DND-41 (cell line): Measurements from ENCODE around the gene BUD31.

Experiments used
- ATAC-seq: fragments of 200-7000 bp; cut with Tn5 transposase; 3 replicates; pipeline ENCODE4 v1.9.1; 2021; ENCODE audit warnings: low read depth; ENCODE audit not compliant: insufficient read depth
- DNase-seq: peaks from one replicate; pipeline ENCODE4 v3.0.0-alpha.2; 2020
- H2AFZ ChIP-seq: 2 replicates; pipeline ENCODE4 v1.6.0; 2012; ENCODE audit warnings: low read depth, low read length
- H3K27ac ChIP-seq: 2 replicates; pipeline ENCODE4 v1.5.1; 2012; ENCODE audit warnings: low read length, inconsistent platforms
- H3K27me3 ChIP-seq: fragments of 200-600 bp; sonication (generic); 2 replicates; pipeline ENCODE4 v1.6.0; 2012; ENCODE audit warnings: low read length, mild to moderate bottlenecking, inconsistent platforms; ENCODE audit not compliant: insufficient read depth, poor library complexity
- H3K36me3 ChIP-seq: 2 replicates; pipeline ENCODE4 v1.5.1; 2012; ENCODE audit warnings: low read length, inconsistent platforms; ENCODE audit not compliant: insufficient read depth
- H3K4me1 ChIP-seq: 2 replicates; pipeline ENCODE4 v1.5.1; 2012; ENCODE audit warnings: mild to moderate bottlenecking, low read length; ENCODE audit not compliant: insufficient read depth
- H3K4me2 ChIP-seq: 2 replicates; pipeline ENCODE4 v1.6.0; 2012; ENCODE audit warnings: mild to moderate bottlenecking, moderate library complexity, low read length, inconsistent platforms; ENCODE audit not compliant: insufficient read depth
- H3K4me3 ChIP-seq, 2 experiments: fragments of 200-600 bp in 1 of 2; shearing (Covaris generic) in 1 of 2; 2 replicates each; pipeline ENCODE4 v1.5.1; 2012 to 2016; ENCODE audit warnings: inconsistent platforms in 2 of 2, low read length in 2 of 2, mild to moderate bottlenecking in 2 of 2, low read depth in 1 of 2, moderate library complexity in 1 of 2
- H3K79me2 ChIP-seq: 2 replicates; pipeline ENCODE4 v1.6.0; 2012; ENCODE audit warnings: low read length, inconsistent platforms; ENCODE audit not compliant: insufficient read depth
- H3K9ac ChIP-seq: 2 replicates; pipeline ENCODE4 v1.6.0; 2012; ENCODE audit warnings: low read depth, mild to moderate bottlenecking, inconsistent platforms, low read length, moderate library complexity
- H3K9me3 ChIP-seq: 2 replicates; pipeline ENCODE4 v1.5.1; 2012; ENCODE audit warnings: low read length, moderate library complexity, mild to moderate bottlenecking, inconsistent platforms; ENCODE audit not compliant: insufficient read depth, severe bottlenecking
- H4K20me1 ChIP-seq: 2 replicates; pipeline ENCODE4 v1.6.0; 2012; ENCODE audit warnings: low read length; ENCODE audit not compliant: insufficient read depth
- CTCF ChIP-seq: IDR thresholded peaks from 2 replicates; pipeline ENCODE4 v1.5.1; 2012; ENCODE audit warnings: borderline replicate concordance, low read length, moderate library complexity, mild to moderate bottlenecking; ENCODE audit not compliant: poor library complexity, severe bottlenecking; ENCODE audit errors: extremely low read depth
- EZH2 ChIP-seq: IDR thresholded peaks from 3 replicates; pipeline ENCODE4 v1.6.1; 2012; ENCODE audit warnings: borderline replicate concordance, low read depth, mild to moderate bottlenecking, moderate library complexity, low read length, inconsistent platforms; ENCODE audit not compliant: severe bottlenecking

BUD31 gene

GRCh38 chr7:99373091-99374066 is 35.4 kb upstream of the BUD31 start:
- peaks cover 24% of the 10 kb centered on the region for H3K36me3 ChIP-seq
- ATAC-seq (no peak), DNase-seq (no peak)
- peak overlapping the region; percentile 89 for H2AFZ ChIP-seq
- H3K4me2 ChIP-seq: peak overlapping the region; percentile 79
- peak overlapping the region in 1 of 2 experiments; percentile 78; a peak in 2 of 4 replicates for H3K4me3 ChIP-seq
- TF ChIP-seq CTCF (no peak), EZH2 (no peak)
- H3K4me1 ChIP-seq: peaks cover 20% of the 10 kb centered on the region
- H3K27ac ChIP-seq: 0 out of 2 replicates have a peak overlapping the region, but pooled peaks have one; percentile 48
- H3K27me3 ChIP-seq: no peaks in the 10 kb centered on the region
- peaks cover 11% of the 10 kb centered on the region; the same call in 1 of the 2 replicates for H4K20me1 ChIP-seq
- H3K9ac ChIP-seq: peak overlapping the region; percentile 65
- no peaks in the 10 kb centered on the region for H3K9me3 ChIP-seq
- peaks cover 34% of the 10 kb centered on the region for H3K79me2 ChIP-seq

DNA sequence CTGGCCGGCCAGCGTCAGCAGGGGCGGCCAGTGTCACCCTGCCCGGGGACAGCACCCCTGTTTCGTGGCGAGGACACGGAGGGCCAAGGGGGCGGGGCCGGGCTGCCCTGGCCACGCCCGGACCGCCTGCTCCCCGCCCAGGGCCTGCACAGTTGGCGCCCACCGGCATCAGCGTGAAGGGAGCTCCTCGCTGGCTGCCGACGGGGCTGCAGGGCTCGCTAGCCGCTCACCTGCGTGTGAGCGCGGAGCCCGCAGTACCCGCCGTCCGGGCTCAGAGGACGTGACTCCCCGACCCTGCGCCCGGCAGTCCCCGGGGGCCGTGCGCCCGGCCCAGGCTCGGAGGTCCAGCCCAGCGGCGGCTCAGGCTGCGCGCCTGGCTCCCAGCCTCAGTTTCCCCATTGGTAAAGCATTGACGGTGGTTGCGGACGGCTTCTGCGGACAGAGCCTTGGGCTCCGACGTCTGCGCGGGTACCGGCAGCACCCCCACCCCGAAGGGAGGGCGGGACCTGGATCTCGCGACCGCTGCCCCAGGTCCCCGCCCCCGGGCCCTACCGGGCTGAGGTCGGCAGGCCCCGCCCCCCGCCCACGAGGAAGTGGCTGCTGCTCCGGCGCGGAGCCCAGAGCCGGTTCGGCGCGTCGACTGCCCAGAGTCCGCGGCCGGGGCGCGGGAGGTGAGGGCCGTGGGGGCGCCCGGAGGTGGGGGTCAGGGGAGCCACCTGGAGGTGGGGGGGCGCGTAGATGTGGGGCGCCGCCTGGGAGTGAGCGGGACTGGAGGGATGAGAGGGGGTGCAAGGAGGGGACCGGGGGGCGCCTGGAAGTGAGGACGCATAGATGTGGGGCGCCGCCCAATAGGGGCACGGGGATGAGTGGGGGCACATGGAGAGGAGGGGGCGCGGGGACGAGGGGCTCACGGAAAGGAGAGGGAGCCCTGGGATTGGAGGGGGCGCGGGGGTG is 34.4 kb upstream of the BUD31 start, which contains the start of gene ARPC1B:
ARPC1B (plus strand) TSS at position 620 of the 954 bp plus-strand sequence. CDS start 10,985 bp downstream, outside the sequence.
- Histone ChIP-seq H3K4me3 (peak within 1 kb of the TSS; percentile 78 to 83), H3K4me1 (peaks cover 25% of the 10 kb centered on the region), H3K79me2 (peaks cover 39% of the 10 kb centered on the region), H3K27ac (peak within 1 kb of the TSS; percentile 68), H3K27me3 (no peaks in the 10 kb centered on the region), H3K9me3 (no peaks in the 10 kb centered on the region), H3K4me2 (peak within 1 kb of the TSS; percentile 79), H2AFZ (peak within 1 kb of the TSS; percentile 89), H3K9ac (peak within 1 kb of the TSS; percentile 65), H4K20me1 (peaks cover 11% of the 10 kb centered on the region), H3K36me3 (peaks cover 18% of the 10 kb centered on the region)
- TF ChIP-seq CTCF (no peak), EZH2 (no peak)
- peak; percentile 86 for DNase-seq
- ATAC-seq: peak; percentile 82

- H3K27ac ChIP-seq: peak overlapping the region; percentile 68
- H3K79me2 ChIP-seq: peaks cover 47% of the 10 kb centered on the region
- TF ChIP-seq EZH2 (no peak), CTCF (no peak)
- peak; percentile 74 for ATAC-seq
- peak; percentile 73 for DNase-seq
- H3K9ac ChIP-seq: peak overlapping the region; percentile 65
- peak overlapping the region; percentile 89 for H2AFZ ChIP-seq
- H3K4me2 ChIP-seq: peak overlapping the region; percentile 79
- peaks cover 33% of the 10 kb centered on the region for H3K4me1 ChIP-seq
- peak overlapping the region; percentile 78 to 83 for H3K4me3 ChIP-seq
- H3K9me3 ChIP-seq: no peaks in the 10 kb centered on the region
- no peaks in the 10 kb centered on the region for H3K27me3 ChIP-seq
- peaks cover 16% of the 10 kb centered on the region for H4K20me1 ChIP-seq
- peaks cover 18% of the 10 kb centered on the region for H3K36me3 ChIP-seq
Measured at GRCh38 chr7:99375070-99375807, 33.5 kb upstream of the BUD31 start.
